ENCODE results near the gene GNL3. TPM values are rescaled to one million over a fixed set of nuclear protein-coding genes. Genes with fewer than 3 reads are reported as not detected.

The GNL3 gene
- total and polyA plus RNA-seq, 4 donors, result 63.7 to 75.6 (median 69.8) TPM

DNA sequence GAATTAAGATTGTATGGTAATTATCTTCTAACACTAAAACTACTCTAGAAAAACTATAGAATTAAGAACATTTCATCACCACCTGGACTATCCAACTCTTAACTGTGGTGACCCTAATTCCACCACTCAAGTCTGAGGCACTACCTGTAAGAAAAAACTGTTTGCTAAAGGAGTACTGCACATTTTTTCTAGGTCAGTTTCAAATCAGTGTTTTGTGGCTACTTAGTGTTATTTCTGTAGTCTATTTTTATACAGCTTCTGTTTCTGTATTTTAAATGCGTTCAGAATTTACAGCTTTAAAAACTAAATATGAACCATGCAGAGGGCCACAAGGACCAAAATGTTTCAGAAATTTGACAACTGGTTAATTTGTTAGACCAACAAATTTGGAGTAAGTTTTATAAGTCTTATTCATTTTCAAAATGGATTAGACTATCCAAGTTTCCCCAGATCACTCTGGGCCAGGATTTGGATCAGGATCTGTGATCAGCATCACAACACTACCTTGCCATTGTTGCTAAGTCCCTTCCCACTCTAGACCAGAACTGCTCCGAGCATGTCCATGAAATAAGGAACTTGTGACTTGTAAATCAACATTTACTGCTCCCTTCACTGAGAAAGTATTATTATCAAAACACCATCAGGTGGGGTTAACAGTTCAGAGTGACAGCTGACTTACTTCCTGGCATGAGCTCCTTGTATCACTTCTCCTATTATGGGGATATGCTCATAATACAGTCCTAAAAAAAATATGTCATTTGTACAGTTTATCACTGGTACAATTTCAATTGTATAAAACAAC lies 11.2 kb downstream of the GNL3 start:
- Histone ChIP-seq H3K36me3 (ENCODE audit: control insufficient read depth, insufficient read depth, low read length) (peaks cover 24% of the 10 kb centered on the region), H3K4me1 (ENCODE audit: control insufficient read depth, insufficient read depth, low read length) (no peaks in the 10 kb centered on the region), H3K9me3 (ENCODE audit: control insufficient read depth, insufficient read depth, low read length) (no peaks in the 10 kb centered on the region), H3K4me3 (ENCODE audit: low read depth, low read length) (no peak overlapping the region), H3K27me3 (ENCODE audit: control insufficient read depth, insufficient read depth, low read length) (no peaks in the 10 kb centered on the region), H3K27ac (ENCODE audit: low read depth, low read length) (no peak overlapping the region)
- DNase-seq (ENCODE audit: low read depth in 4 of 6, low spot score in 6 of 6), result no peak
- no CpG with 5 or more reads among the region's 2 CpGs for WGBS (ENCODE audit: insufficient coverage)

DNA sequence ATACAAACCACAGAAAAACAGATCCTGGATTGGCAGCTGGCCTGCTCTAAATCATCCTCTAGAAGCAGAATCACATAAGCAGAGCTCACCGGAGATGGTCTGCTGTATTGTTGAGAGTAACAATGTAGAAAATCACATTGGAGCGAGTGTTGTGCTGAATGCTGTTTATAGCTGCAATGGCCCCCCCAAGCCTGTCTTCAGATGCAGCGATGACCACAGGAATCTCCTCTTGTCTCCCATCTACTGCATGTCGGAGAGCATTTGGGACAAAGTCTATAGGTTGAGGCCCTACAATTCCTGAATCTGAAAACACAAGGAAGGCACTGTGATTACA lies 11.8 kb downstream of the GNL3 start:
- H3K27me3 ChIP-seq (ENCODE audit: control insufficient read depth, insufficient read depth, low read length), result no peaks in the 10 kb centered on the region
- H3K9me3 ChIP-seq (ENCODE audit: control insufficient read depth, insufficient read depth, low read length), result no peaks in the 10 kb centered on the region
- H3K4me3 ChIP-seq (ENCODE audit: low read depth, low read length), result no peak overlapping the region
- H3K27ac ChIP-seq (ENCODE audit: low read depth, low read length), result no peak overlapping the region
- no peak for DNase-seq (ENCODE audit: low read depth in 4 of 6, low spot score in 6 of 6)
- peaks cover 18% of the 10 kb centered on the region for H3K36me3 ChIP-seq (ENCODE audit: control insufficient read depth, insufficient read depth, low read length)
- 100% methylated on average over 1 of the region's 4 CpGs for WGBS (ENCODE audit: insufficient coverage)
- H3K4me1 ChIP-seq (ENCODE audit: control insufficient read depth, insufficient read depth, low read length), result peaks cover under 1% of the 10 kb centered on the region

DNA sequence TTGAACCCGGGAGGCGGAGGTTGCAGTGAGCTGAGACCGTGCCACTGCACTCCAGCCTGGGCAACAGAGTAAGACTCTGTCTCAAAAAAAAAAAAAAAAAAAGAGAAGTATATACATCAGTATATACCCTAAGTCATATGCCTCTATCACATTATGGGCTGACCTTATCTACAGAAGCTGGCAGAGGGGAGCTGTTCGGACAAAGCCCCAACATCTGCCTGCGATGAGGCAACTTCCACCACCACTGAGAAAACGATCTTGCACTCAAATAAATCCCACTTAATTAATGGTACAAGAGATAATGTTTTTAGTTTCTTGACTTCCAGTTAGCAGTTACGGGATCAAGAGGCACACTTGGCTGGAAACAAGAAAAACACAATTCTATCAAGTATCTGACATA lies 17.5 kb downstream of the GNL3 start:
- peaks cover 4% of the 10 kb centered on the region for H3K36me3 ChIP-seq (ENCODE audit: control insufficient read depth, insufficient read depth, low read length)
- H3K4me1 ChIP-seq (ENCODE audit: control insufficient read depth, insufficient read depth, low read length), result peaks cover 25% of the 10 kb centered on the region
- no peak overlapping the region for H3K27ac ChIP-seq (ENCODE audit: low read depth, low read length)
- no peaks in the 10 kb centered on the region for H3K9me3 ChIP-seq (ENCODE audit: control insufficient read depth, insufficient read depth, low read length)
- H3K27me3 ChIP-seq (ENCODE audit: control insufficient read depth, insufficient read depth, low read length), result no peaks in the 10 kb centered on the region
- DNase-seq (ENCODE audit: low read depth in 4 of 6, low spot score in 6 of 6), result no peak
- no peak overlapping the region for H3K4me3 ChIP-seq (ENCODE audit: low read depth, low read length)
- WGBS (ENCODE audit: insufficient coverage), result no CpG with 5 or more reads among the region's 7 CpGs

DNA sequence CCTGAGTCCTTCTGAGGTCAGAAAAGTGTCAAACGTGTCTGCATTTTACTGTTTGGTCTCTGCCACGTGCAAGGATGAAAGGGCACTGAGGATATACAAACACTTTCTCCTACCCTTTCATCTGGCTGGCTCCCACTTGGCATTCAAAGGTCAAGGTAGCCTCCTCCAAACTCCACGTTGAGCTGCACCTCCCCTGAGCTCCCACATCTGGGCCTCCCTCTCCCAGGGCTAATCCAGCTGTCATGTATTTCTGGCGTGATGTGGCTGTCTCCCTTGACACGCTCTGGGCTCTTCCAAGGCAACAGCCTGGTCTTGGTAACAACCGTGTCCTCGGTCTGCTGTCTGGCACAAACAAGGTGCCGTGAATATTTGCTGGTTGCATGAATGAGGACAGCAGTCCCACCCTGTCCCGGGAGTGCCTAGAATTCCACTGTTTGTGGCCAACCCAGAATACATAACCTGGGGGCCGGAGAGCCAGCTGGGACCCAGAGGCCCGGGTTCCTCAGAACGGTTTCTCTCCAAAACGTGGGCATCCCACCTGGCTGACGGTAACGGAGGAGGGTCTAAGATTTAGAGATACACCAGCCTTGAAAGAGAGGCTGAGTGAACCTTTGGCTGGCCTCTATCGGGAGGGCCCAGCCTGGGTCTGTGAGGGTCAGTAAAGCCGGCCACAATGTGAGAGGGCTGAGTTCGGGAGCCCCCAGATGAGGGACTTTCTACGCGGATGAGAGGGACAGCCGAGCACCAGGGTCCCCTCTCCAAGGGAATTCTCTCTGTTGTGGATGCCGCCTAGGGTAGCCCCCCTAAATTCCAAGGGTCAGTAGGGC lies 19.0 kb downstream of the GNL3 start:
- no peaks in the 10 kb centered on the region for H3K9me3 ChIP-seq (ENCODE audit: control insufficient read depth, insufficient read depth, low read length)
- peaks cover 5% of the 10 kb centered on the region for H3K36me3 ChIP-seq (ENCODE audit: control insufficient read depth, insufficient read depth, low read length)
- peak overlapping the region; percentile 68 for H3K27ac ChIP-seq (ENCODE audit: low read depth, low read length)
- no peaks in the 10 kb centered on the region for H3K27me3 ChIP-seq (ENCODE audit: control insufficient read depth, insufficient read depth, low read length)
- H3K4me1 ChIP-seq (ENCODE audit: control insufficient read depth, insufficient read depth, low read length), result peaks cover 25% of the 10 kb centered on the region
- 0% methylated on average over 22 of the region's 22 CpGs for WGBS (ENCODE audit: insufficient coverage)
- DNase-seq (ENCODE audit: low read depth in 4 of 6, low spot score in 6 of 6), result peak in 2 of 6 donors; percentile 7 to 11
- peak overlapping the region; percentile 96 for H3K4me3 ChIP-seq (ENCODE audit: low read depth, low read length)

DNA sequence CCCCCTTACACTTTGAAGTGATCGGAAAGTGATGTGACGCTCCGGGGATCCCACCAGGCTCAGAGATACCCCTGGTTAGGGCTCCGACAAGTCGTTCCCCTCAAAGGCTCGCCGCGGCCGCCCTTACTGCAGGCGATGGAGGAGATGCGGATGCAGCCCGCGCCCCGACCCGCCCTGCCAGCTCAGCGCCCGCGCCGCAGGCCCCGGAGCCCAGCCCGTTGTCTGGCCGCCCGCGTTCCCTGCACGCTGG lies 19.5 kb downstream of the GNL3 start:
- H3K36me3 ChIP-seq (ENCODE audit: control insufficient read depth, insufficient read depth, low read length), result peaks cover 10% of the 10 kb centered on the region
- under 1% methylated on average over 25 of the region's 25 CpGs for WGBS (ENCODE audit: insufficient coverage)
- H3K4me1 ChIP-seq (ENCODE audit: control insufficient read depth, insufficient read depth, low read length), result peaks cover 25% of the 10 kb centered on the region

DNA sequence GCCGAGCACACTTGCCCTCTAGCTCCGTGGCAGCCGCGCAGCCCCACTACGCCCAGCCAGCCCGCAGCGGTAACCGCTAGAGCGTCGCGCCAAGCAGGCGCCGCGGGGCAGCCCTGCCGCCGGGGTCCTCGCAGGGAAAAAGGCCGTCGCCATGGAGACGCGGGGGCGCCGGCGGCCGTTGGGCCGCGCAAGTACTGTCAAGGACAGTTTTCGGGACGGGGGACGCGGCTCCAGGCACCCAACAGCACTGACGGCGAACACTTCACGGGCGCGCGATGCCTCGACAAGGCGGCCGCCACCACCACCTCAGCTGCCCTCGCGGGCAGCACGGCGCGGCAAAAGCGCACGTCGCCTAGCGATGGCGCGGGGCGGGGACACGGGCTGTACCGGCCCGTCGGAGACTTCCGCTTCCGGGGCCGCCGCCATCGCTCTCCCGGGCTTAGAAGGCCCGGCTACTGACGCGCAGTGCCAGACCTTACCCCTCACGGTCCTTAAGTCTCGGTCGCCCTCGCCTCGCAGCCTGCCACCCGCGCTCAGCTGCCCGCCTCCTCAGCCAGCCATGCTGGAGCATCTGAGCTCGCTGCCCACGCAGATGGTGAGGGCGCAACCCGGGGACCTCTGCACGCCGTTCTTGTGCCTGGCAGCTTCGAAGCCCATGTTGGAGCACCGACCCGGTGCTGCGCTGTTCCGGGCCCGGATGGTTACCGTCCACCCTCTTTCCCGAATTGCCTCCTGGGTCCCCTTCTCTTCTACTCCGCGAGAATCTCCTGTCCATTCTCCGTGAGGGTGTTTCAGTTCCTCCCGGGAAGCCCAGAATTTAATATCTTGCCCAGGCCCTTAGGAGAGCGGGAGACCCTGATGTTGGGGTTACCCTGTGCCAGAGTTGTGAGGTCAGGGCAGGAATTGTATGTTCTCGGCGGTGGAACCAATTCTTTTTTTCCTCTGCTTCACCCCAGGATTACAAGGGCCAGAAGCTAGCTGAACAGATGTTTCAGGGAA lies 20.2 kb downstream of the GNL3 start, which contains the start of the genes GLT8D1 and SPCS1:
Gene GLT8D1 (minus strand): TSS at position 104 of the 999 bp plus-strand sequence. CDS start 5,331 bp downstream, outside the sequence.
Gene SPCS1 (plus strand): TSS at position 419 of the 999 bp plus-strand sequence. CDS start 141 bp downstream, at position 560.
- Histone ChIP-seq H3K4me3 (ENCODE audit: low read depth, low read length) (peak within 1 kb of the TSS; percentile 96), H3K27me3 (ENCODE audit: control insufficient read depth, insufficient read depth, low read length) (no peaks in the 10 kb centered on the region), H3K9me3 (ENCODE audit: control insufficient read depth, insufficient read depth, low read length) (no peaks in the 10 kb centered on the region), H3K4me1 (ENCODE audit: control insufficient read depth, insufficient read depth, low read length) (peaks cover 25% of the 10 kb centered on the region), H3K36me3 (ENCODE audit: control insufficient read depth, insufficient read depth, low read length) (peaks cover 12% of the 10 kb centered on the region), H3K27ac (ENCODE audit: low read depth, low read length) (peak within 1 kb of the TSS; percentile 68)
- WGBS (ENCODE audit: insufficient coverage), result under 1% methylated on average over 90 of the region's 94 CpGs
- peak; percentile 78 to 97 (median 92) for DNase-seq (ENCODE audit: low read depth in 4 of 6, low spot score in 6 of 6)

More for the DNA sequence above, 19.5 kb downstream of the GNL3 start:
- DNase-seq (ENCODE audit: low read depth in 4 of 6, low spot score in 6 of 6), result no peak
- Histone ChIP-seq H3K27ac (ENCODE audit: low read depth, low read length) (peak overlapping the region; percentile 68), H3K4me3 (ENCODE audit: low read depth, low read length) (peak overlapping the region; percentile 96), H3K27me3 (ENCODE audit: control insufficient read depth, insufficient read depth, low read length) (no peaks in the 10 kb centered on the region), H3K9me3 (ENCODE audit: control insufficient read depth, insufficient read depth, low read length) (no peaks in the 10 kb centered on the region)

DNA sequence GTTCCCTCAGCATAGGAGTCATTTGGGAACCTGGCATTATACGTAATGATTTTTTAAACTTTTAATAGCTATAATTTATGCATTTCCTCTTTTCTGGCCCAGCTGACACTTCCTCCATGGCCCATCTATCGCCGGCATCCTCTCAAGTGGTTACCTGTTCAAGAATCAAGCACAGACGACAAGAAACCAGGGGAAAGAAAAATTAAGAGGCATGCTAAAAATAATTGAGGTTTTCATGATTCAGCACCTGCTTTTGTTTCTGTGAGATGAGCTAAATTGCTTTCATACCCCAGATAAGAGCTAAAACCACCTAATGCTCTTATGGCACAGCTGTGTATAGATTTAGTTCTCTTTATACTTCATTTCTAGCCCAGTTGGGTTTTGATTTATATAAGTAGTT lies 21.8 kb downstream of the GNL3 start:
- H3K4me1 ChIP-seq (ENCODE audit: control insufficient read depth, insufficient read depth, low read length), result peaks cover 26% of the 10 kb centered on the region
- H3K36me3 ChIP-seq (ENCODE audit: control insufficient read depth, insufficient read depth, low read length), result peaks cover 15% of the 10 kb centered on the region
- H3K27me3 ChIP-seq (ENCODE audit: control insufficient read depth, insufficient read depth, low read length), result no peaks in the 10 kb centered on the region
- WGBS (ENCODE audit: insufficient coverage), result no CpG with 5 or more reads among the region's 4 CpGs
- H3K4me3 ChIP-seq (ENCODE audit: low read depth, low read length), result no peak overlapping the region
- H3K27ac ChIP-seq (ENCODE audit: low read depth, low read length), result no peak overlapping the region
- DNase-seq (ENCODE audit: low read depth in 4 of 6, low spot score in 6 of 6), result no peak
- H3K9me3 ChIP-seq (ENCODE audit: control insufficient read depth, insufficient read depth, low read length), result no peaks in the 10 kb centered on the region

DNA sequence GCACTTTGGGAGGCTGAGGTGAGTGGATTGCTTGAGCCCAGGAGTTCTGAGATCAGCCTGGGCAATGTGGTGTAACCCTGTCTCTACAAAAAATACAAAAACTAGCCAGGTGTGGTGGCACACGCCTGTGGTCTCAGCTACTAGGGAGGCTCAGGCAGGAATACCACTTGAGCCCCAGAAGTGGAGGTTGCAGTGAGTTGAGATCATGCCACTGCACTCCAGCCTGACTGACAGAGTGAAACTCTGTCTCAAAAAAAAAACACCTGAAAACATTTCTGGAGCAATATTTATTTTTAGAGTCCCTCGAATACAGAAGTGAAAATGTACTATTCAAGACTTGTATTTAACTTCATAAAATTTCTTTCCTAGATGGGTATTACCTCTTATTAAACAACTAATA lies 24.7 kb downstream of the GNL3 start:
- H3K4me3 ChIP-seq (ENCODE audit: low read depth, low read length), result no peak overlapping the region
- WGBS (ENCODE audit: insufficient coverage), result no CpG with 5 or more reads among the region's 2 CpGs
- H3K27me3 ChIP-seq (ENCODE audit: control insufficient read depth, insufficient read depth, low read length), result no peaks in the 10 kb centered on the region
- no peaks in the 10 kb centered on the region for H3K9me3 ChIP-seq (ENCODE audit: control insufficient read depth, insufficient read depth, low read length)
- H3K36me3 ChIP-seq (ENCODE audit: control insufficient read depth, insufficient read depth, low read length), result peaks cover 30% of the 10 kb centered on the region
- H3K4me1 ChIP-seq (ENCODE audit: control insufficient read depth, insufficient read depth, low read length), result peaks cover 22% of the 10 kb centered on the region
- H3K27ac ChIP-seq (ENCODE audit: low read depth, low read length), result no peak overlapping the region
- DNase-seq (ENCODE audit: low read depth in 4 of 6, low spot score in 6 of 6), result no peak

Measured in spinal cord (tissue), 10 donors.